WI38 (cell line): ENCODE results near the gene OSER1.
A peak's percentile ranks its signal among the peaks of the same experiment; 100 is the strongest.

Source experiments
- H3K4me3 ChIP-seq: 2 replicates; pipeline ENCODE4 v1.5.1; 2011; ENCODE audit warnings: low read depth, mild to moderate bottlenecking, control low read depth, low read length
- TF ChIP-seq, protein P1 (sequence below): IDR thresholded peaks from 2 replicates; pipeline ENCODE4 v1.5.1; 2012; ENCODE audit warnings: low read depth, mild to moderate bottlenecking, control low read depth, low read length

Gene OSER1

DNA sequence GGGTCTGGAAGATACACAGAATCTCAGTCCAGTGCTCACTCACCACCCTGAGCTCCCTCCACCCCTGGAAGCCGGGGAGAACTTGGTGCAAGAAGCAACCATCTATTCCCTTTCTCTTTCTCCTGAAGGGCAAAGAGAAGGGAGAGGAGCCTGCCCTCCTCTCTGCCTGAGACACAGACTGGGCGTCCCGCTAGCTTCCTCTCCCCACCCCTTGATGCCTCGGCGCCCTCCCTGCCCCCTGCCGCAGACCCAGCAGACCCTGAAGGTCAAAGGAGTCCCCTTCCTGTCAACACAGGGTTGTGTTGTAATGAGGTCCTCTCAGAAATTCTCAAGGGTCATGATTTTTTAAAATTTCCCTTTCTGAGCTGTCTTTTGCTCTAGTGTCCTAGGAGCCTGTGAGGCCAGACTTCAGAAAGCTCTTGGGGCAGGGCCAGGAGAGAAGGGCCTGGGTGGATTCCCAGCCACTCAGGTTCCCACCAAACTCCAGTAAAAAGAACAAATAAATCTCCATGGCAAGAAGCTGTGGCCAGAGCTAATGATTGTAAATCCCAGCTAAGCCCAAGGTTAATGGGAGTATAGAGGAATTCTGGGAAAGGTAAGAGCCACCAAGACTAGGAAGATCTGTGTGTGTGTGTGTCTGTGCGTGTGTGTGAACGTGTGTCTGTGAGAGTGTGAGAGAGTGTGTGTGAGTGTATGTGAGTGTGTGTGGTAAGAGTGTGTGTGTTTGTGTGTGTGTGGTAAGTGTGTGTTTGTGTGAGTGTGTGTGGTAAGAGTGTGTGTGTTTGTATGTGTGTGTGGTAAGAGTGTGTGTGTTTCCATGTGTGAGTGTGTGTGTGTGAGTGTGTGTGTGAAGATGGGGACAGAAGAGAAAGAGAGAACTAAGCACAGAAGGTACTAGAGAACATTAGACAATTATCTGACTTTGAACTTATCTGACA is 22.5 kb downstream of the OSER1 start:
- peak overlapping the region; percentile 62 for H3K4me3 ChIP-seq
- TF ChIP-seq, protein P1, sequence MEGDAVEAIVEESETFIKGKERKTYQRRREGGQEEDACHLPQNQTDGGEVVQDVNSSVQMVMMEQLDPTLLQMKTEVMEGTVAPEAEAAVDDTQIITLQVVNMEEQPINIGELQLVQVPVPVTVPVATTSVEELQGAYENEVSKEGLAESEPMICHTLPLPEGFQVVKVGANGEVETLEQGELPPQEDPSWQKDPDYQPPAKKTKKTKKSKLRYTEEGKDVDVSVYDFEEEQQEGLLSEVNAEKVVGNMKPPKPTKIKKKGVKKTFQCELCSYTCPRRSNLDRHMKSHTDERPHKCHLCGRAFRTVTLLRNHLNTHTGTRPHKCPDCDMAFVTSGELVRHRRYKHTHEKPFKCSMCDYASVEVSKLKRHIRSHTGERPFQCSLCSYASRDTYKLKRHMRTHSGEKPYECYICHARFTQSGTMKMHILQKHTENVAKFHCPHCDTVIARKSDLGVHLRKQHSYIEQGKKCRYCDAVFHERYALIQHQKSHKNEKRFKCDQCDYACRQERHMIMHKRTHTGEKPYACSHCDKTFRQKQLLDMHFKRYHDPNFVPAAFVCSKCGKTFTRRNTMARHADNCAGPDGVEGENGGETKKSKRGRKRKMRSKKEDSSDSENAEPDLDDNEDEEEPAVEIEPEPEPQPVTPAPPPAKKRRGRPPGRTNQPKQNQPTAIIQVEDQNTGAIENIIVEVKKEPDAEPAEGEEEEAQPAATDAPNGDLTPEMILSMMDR, result no peak

DNA sequence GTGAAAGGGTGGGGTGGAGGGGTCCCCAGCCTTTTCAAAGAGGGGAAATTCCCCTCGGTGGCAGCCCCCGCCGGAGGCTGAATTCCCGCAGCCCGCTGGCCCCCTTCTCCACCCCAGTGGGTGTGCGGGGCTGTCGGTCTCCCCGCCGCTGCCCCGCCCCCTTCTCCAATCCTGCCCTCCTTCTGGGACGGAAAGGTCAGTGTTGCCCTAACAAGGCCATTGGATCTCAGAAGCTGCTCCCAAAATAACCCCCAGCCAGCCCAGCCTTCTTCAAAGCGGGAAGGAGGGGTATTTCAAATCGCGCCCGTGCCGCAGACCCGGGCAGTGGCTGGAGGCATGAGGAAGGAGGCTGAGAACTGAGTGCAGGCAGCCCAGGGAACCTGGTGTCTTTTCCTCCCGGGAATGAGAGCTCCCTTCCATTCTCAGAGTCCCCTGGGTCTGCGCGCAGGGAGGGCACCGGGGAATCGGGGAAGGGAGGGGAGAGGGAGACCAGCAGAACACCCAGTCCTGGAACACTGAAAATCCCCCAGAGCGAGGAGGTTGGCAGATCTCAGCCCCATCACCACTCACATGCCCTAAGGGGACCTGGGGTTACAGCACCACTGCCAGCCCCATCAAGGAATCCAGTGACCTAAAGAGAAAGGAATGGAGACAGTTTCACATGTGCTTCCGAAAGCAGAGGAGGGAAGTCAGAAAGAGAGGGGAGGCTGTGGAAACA is 23.4 kb downstream of the OSER1 start, which contains the start of gene JPH2:
JPH2 (minus strand) TSS at position 135 of the 718 bp plus-strand sequence. CDS start 483 bp downstream, outside the sequence.
- TF ChIP-seq, protein P1, result no peak
- peak within 1 kb of the TSS; percentile 62 for H3K4me3 ChIP-seq

DNA sequence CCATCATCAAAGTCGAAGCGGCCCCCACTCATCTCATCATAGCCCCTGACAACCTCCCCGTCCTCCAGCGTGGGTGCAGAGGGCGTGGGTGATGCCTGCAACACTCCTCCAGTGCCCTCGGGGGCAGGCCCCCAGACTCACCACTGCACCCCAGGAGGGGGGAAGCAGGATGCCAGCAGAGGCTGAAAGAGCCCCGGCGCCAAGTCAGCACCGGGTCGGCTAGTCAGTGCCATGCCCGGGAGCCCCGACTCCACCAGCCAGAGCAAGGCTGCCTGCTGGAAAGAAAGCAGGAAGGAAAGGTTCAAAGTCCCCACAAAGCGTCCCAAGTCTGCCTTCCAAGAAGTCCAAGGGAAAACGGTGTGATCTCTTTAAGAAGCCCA is 23.9 kb downstream of the OSER1 start:
- H3K4me3 ChIP-seq, result peak overlapping the region; percentile 62
- TF ChIP-seq, protein P1, result no peak

DNA sequence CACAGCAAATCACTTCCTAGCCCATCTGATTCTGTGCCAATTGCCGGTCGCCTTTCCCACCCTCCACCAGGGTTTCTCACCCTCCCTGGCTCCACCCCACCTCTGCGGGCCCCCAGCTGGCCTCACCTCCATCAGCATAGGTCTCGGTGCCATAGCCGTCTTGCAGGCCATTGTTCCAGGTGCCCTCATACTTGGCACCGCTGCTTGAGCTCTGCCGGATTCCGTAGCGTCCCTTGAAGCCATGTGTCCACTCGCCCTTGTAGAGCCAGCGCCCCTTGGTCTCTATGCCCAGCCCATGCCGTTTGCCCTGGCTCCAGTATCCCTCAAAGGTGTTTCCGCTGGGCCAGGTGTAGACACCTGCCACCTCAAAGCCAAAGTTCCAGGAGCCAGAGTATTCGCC is 24.4 kb downstream of the OSER1 start:
- TF ChIP-seq, protein P1, result no peak
- peak overlapping the region; percentile 62 for H3K4me3 ChIP-seq

DNA sequence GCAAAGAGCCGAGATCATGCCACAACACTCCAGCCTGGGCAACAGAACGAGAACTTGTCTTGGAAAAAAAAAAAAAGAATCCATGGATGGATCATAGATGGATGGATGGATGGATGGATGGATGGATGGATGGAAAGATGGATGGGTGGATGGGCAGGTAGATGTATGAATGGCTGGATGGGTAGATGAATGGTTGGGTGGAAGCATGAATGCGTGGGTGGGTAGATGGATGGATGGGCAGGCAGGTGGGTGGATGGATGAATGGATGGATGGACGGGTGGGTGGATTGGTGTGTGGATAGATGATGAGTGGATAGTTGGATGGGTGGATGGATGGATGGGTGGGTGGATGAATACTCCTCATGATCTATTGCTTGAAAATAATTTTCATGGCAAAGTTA is 25.0 kb downstream of the OSER1 start:
- TF ChIP-seq, protein P1, result no peak
- H3K4me3 ChIP-seq, result no peak overlapping the region

DNA sequence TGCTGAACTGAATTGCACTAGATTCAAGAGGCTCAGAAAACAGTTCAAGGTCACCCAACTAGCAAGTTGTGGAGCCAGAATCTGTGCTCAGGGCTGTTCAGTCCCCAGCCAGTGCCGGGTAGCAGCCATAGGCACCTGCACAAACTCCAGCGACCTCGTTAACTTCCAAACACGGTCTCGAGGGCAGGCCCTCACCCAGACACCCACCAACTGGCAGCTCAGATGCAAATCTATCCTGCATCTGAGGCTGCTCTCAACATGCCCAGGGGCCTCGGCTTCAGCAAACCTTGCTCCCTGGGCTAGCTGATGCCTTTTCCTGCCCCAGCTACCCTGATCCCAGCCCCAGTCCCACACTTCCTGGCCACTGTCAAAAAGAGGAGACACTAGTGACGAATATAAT is 27.3 kb downstream of the OSER1 start:
- H3K4me3 ChIP-seq, result no peak overlapping the region
- TF ChIP-seq, protein P1, result no peak

DNA sequence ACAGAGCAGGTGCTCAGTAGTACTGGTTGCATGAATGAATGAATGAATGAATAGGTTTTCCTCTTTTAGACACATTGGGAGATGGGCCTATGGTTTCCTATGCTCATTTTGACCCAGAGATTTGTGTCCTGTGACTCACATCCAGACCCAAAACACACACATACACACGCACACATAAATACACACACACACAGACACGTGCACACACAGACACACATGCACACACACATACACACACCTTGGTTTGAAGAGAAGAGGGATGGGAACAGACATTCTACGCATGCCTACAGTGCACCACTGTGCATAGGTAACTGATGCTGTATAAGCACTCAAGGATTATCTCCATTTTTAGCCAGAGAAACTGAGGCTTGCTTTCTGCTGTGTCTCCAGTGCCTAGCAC is 27.7 kb downstream of the OSER1 start:
- TF ChIP-seq, protein P1, result no peak
- no peak overlapping the region for H3K4me3 ChIP-seq
